GM21786 (cell line): Measurements from ENCODE around the gene SIGLEC10.
"Not testable (repeated sequence)": the region's sequence is repeated elsewhere in the genome, so short reads cannot be mapped to it uniquely, and the experiment has no call there.

Experiments used
- ATAC-seq: cut with Tn5 transposase; IDR thresholded peaks from one replicate; pipeline ENCODE4 v1.9.1; 2021; ENCODE audit not compliant: unreplicated experiment

SIGLEC10 gene

GRCh38 chr19:51397453-51397852 lies 20.0 kb downstream of the SIGLEC10 start:
- ATAC-seq = not testable (repeated sequence)

- no peak for ATAC-seq
These were observed 21.3 kb downstream of the SIGLEC10 start for GRCh38 chr19:51396175-51396574.

DNA sequence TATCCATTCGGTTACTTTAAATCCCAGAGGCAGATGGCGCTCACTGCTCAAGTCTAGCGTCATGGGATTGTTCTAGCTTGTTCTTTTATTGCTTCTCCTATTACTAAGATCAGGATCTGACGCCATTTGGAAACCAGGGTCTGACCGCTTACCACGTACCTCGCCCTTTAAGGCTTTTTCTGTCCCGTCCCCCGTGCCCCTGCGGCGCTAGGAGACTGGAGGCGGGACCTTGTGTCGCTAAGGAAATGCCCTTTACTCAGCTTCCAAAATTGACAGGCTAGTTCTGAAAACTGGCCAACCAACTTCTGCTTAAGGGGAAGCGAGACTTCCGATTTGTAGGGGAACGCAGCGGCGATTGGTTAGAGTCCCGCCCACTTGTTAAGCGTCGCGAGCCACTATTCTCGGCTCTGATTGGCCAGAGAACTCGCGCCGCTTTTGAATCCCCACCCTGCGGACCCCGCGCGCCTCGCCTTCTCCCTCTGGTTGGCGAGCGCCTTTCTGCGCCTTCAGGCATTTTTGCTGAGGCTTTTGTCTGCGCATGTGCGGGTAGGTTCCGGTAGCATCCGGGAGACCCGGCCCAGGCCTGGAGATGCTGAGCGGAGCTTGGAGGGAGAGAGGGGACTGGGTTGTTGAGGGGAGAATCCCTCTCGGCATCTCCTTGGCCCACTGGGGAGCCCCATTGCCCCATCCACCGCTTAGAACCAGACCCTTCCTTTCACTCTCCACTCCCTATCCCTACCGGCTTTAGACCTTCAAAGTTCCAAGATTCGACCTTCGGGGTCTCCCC lies 23.2 kb downstream of the SIGLEC10 start:
- peak; percentile 87 for ATAC-seq

DNA sequence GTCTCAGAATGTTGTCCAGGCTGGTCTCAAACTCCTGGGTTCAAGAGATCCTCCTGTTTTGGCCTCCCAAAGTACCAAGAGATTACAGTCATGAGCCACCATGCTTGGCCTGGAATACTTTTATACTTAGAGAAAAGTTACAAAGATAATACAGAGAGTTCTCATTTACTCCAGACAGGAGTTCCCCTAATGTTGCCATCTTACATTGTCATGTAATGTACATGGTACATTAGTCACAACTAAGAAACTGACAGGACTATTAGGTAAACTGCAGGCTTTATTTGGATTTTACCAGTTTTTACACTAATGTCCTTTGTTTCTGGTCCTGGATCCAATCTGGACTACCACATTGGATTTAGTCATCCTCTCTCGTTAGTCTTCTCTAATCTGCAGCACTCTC lies 24.7 kb downstream of the SIGLEC10 start:
- no peak for ATAC-seq

DNA sequence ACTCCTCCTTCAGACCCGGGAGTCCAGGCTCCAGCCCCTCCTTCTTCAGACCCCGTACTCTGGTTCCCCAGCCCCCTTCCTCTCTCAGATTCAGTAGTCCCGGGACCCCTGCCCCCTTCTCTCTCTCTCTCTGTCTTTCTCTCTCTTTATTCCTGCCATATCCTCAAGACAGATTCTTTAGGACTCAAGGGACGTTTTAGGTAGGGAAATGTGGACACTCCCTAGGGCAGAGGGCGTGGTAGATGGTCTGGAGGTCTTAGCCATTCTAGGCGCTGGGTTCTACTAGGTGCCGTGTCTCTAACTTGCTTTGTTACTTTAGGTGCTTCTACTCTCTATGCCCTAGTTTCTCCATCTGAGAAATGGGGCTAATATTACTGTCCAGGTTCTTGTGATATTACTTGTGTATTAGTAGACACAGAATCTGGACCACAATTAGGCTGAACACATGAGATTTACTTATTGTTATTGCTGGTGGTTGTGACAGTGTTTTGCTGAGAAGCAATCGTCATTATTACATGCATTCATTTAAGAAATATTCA lies 26.3 kb downstream of the SIGLEC10 start:
- ATAC-seq = no peak

DNA sequence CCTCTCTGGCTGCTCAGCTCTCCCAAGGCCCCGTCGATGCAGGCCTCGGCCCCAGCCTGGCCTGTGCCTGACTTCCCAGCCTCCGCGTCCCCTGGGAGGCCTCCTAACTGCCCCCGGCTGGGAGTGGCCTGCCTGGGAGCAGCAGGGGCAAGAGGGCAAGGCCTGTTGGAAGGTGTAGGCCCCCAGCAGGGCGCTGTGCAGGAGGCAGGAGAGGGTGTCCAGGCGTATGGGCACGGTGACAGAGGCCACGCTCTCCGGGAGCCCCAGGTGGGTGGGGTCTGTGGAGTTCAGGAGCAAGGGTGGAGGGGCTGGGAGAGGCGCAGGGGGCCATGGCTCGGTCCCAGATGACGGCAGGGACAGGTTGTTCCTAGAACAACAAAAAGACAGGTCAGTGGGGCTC lies 28.3 kb downstream of the SIGLEC10 start:
- ATAC-seq = no peak

DNA sequence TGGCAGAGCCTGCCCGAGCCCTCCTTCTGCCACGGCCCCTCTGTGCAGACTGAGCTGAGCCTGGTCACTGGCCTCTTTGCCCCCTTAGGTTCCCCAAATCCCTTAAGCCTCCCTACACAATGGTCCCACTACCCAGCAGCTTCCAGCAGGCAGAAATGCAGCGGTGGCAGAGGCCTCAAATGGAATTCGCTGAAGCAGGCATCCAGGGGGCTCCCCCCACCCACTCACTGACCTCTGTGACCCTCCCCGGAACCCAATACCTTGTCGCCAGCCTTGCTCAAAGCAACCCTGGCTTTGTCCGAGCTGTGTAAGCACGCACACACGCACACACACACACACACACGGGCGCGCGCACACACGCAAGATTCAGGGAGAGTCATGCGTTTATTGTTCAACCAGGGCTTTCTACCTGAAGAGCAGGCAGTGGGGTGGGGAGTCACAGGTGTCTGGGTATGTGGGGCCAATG lies 29.5 kb downstream of the SIGLEC10 start, which contains the start of gene LIM2:
Gene LIM2 (minus strand): TSS at position 51 of the 466 bp plus-strand sequence. CDS start 531 bp downstream, outside the sequence.
- ATAC-seq = no peak

- no peak for ATAC-seq
These were observed 30.4 kb downstream of the SIGLEC10 start for GRCh38 chr19:51386882-51387520.

GRCh38 chr19:51382004-51382403 lies 35.4 kb downstream of the SIGLEC10 start:
- ATAC-seq = no peak

GRCh38 chr19:51380379-51380778 lies 37.1 kb downstream of the SIGLEC10 start:
- no peak for ATAC-seq

DNA sequence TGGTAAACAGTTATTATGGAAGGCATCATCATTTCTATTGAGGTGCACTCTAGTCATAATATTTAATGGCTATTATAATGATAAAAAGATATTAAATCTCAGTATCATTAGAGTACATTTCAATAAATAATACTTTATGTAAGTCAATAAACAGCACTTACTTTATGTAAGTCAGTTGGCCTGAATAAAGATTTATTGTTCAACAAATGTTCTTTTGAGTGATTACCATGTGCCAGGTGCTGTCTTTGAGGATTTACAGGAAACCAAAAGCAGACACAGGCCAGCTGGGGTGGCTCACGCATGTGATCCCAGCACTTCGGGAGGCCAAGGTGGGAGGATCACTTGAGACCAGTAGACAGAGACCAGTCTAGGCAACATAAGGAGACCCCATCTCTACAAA lies 40.0 kb downstream of the SIGLEC10 start:
- ATAC-seq = no peak

- no peak for ATAC-seq
These were observed 41.8 kb downstream of the SIGLEC10 start for GRCh38 chr19:51375504-51376221.

DNA sequence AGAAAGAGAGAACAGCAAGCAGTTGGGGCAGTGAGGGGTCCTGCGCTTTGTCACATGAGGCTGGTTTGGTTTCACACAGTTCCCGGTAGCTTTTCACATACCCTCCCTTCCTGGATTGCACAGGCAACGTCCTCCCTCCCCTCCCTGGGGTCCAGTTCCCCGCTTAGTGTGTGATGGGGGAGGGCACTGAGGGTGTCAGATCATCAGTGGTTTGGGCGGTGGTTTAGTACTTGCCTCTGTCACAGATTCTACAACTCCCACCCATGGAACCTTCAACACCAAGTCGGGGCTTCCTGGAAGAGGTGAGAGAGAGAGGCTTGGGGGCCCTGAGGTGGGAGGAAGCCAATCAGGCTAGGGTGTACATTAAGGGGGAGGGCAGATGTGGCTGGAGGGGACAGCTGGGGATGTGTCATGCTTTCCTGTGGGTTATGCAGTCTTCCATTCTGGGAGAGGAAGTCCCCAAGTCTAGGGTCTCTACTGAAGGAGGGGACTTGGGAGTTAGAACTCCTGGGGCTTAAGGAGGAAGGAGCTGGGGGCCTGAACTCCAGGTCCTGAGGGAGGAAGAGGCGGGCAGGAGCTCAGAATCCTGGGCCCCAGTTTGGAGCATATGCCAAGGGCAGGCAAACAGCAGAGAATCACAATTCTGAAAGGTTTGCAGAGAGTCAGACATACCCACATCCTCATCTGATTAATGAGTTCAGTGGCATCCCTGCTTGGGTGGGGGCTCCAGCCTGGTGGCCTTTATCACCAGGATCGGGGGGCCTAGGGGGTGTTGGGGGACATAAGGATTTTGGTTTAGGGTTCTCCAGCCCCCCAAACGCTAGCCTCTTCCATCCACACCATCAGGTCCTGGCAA lies 44.6 kb downstream of the SIGLEC10 start, which contains the start of gene NKG7:
Gene NKG7 (minus strand): TSS at position 6 of the 856 bp plus-strand sequence. CDS start 119 bp downstream, outside the sequence.
- no peak for ATAC-seq

DNA sequence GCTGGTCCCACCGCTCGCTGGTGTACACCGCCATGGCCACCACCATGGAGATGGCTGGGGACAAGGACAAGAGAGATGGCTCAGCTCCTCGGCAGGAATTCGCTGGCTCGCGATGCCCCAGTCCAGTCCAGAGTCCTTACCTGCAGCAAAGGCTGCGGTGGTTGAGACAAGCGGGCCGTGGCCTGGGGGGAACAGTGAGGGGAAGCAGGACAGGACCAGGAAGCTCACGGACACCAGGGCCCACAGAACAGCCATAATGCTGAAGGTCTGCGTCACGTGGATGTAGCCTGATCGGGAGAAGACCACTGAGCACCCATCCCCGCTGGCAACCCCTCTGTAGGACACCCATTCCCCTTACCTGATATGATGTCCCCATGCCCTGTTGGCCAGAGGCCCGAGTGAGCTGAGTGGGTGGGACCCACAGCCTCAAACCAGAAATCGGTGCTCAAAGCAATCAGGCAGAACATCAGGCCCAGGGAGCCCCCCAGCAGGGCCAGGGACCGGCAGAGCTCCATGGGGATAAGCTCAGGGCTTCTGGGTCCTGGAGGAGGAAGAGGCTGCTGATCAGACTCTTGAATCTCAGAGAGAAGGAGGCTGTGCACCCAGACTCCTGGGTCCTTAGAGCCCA lies 45.3 kb downstream of the SIGLEC10 start:
- no peak for ATAC-seq

DNA sequence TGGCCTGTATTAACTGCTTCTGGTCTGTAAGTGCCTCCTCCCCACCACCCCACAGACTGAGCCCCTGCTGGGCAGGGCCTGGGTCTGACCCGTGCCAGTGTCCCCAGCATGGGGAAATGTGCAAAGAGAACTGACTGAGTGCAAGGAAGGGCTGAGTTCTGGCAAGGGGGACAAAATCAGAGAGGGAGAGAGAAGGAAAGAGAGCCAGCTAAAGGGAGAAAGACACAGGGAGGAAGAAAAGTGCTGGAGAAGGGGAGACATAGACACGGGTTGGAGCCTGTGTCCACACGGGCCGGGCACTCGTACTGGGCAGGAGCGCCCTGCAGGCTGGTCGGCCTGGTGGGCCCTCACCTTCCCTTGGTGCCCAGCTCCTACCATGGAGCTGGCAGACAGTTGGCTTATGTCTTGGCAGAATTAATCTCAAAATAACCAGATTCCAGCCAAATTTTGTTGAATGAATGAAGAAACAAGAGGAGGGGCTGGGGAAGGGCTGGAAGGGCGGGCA lies 46.2 kb downstream of the SIGLEC10 start:
- ATAC-seq = no peak

GRCh38 chr19:51370230-51370629 lies 47.2 kb downstream of the SIGLEC10 start:
- no peak for ATAC-seq

DNA sequence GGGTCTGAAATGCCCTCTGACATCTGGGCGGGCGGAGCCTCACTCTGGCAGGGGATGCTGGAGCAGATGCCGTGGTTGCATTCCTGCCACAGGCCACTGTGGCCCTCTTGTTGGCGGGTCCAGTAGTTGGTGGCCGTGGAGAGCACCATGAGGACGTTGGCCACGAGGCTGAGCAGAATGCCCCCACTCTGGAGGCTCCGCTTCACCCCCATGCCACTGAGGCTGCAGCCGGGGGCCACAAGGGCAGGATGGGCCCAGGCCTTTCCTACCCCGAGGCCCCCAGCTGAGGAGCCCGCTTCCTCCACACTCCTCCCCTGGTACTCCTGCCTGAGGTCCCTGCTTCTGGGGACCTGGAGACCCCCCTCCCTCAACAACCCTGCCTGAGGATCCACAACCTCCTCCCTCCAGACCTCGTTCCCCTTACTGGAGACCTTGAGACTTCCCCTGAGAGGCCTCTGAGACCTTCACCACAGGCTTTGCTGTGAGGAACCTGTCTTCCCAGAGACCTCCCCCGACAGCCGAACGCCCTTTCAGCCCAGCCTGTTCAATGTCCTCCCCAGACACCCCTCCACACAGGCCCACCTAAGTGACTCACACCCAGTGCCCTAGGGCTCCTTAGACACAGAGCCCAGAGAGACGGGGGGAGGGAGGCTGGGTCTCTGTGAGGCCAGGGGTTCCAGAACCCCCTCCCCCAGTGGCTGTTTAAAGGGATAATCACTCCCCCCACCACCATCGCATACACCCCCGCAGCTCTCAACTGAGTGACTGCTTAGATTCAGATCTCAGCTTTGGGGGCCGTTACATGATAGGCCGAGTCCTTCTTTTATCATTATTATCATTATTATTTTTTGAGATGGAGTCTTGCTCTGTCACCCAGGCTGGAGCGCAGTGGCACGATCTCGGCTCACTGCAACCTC lies 48.8 kb downstream of the SIGLEC10 start, which contains the start of gene CLDND2:
Gene CLDND2 (minus strand): TSS at position 638 of the 917 bp plus-strand sequence. CDS start 426 bp downstream, at position 212.
- no peak for ATAC-seq

DNA sequence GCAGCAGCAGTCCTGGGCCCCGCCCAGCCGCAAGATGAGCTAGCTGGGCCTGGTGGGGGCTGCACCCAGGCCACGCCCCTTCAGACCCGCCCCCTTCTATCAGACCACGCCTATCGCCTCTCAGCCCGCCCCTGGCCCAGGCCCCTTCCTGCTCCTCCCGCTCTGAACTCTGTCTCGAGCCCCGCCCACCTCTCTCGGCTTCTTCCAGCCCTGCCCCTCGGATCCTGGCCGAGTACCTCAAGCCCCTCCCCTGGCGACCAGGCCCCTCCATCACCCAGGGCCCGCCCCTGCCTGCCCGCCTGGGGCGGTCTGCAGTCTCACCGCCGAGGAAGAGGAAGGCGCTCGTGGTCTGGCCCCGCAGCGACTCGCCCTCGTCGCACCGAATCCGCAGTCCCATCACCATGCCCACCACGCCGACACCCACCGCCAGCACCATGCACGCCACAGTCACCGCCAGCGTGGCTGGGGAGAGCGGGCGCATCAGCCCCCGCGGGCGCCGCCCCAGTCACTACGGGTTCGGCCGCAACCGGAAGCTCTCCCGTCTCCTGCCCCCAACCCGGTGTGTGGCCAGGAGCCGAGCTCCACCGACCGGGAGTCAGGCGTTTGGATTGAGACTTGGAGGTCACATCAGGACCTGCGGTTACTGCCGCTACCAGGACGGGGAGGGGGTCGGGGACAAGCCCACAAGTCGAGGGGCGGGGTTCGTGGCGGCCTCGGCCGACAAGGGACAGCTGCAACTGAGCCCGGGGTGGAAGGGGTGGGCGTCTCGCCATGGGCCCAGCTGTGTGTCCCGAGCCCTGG lies 49.7 kb downstream of the SIGLEC10 start:
- peak; percentile 71 for ATAC-seq
